Daoy (cell line): Measurements from ENCODE around the gene ABCD3. TPM values are rescaled to one million over a fixed set of nuclear protein-coding genes. Genes with fewer than 3 reads are reported as not detected.
"Not testable (repeated sequence)": the region's sequence is repeated elsewhere in the genome, so short reads cannot be mapped to it uniquely, and the experiment has no call there.

Experiments
- DNase-seq: peaks from one replicate; pipeline ENCODE4 v3.0.0-alpha.2; 2015; ENCODE audit warnings: low read depth
- total RNA-seq: library from RNA; depleted of rRNA; stranded (reverse); fragments of >200 nt; shearing (Covaris generic); gene quantifications from 2 replicates; pipeline ENCODE4 v1.2.3, GENCODE V29; 2014; rRNA removed

ABCD3 gene
- total RNA-seq = 92.3 and 121 TPM in 2 replicates

GRCh38 chr1:94417978-94418663, at the start of gene ABCD3:
TSS of gene ABCD3 (plus strand) at chr1:94418389. CDS start at chr1:94418479, 90 bp downstream.
- peak; percentile 100 for DNase-seq

GRCh38 chr1:94372771-94373170, 45.4 kb upstream of the ABCD3 start:
- DNase-seq = not testable (repeated sequence)

GRCh38 chr1:94373311-94373710, 44.9 kb upstream of the ABCD3 start:
- DNase-seq = not testable (repeated sequence)

GRCh38 chr1:94375666-94376065, 42.5 kb upstream of the ABCD3 start:
- DNase-seq = peak; percentile 55

- DNase-seq = not testable (repeated sequence)
Observed at GRCh38 chr1:94378493-94378892, 39.7 kb upstream of the ABCD3 start.

GRCh38 chr1:94379615-94380014, 38.6 kb upstream of the ABCD3 start:
- no peak for DNase-seq

GRCh38 chr1:94382201-94382600, 36.0 kb upstream of the ABCD3 start:
- DNase-seq = no peak

- DNase-seq = peak; percentile 88
Observed at GRCh38 chr1:94383966-94384408, 34.2 kb upstream of the ABCD3 start.

GRCh38 chr1:94384485-94385265, 33.5 kb upstream of the ABCD3 start:
- DNase-seq = peak; percentile 16

- no peak for DNase-seq
Observed at GRCh38 chr1:94385308-94385929, 32.8 kb upstream of the ABCD3 start.

GRCh38 chr1:94389298-94389697, 28.9 kb upstream of the ABCD3 start:
- no peak for DNase-seq

GRCh38 chr1:94394247-94394646, 23.9 kb upstream of the ABCD3 start:
- DNase-seq = no peak

GRCh38 chr1:94395231-94395630, 23.0 kb upstream of the ABCD3 start:
- DNase-seq = no peak

GRCh38 chr1:94395748-94396309, 22.4 kb upstream of the ABCD3 start:
- no peak for DNase-seq

- no peak for DNase-seq
Observed at GRCh38 chr1:94396356-94397010, 21.7 kb upstream of the ABCD3 start.

- peak; percentile 54 for DNase-seq
Observed at GRCh38 chr1:94398356-94398755, 19.8 kb upstream of the ABCD3 start.

- no peak for DNase-seq
Observed at GRCh38 chr1:94399453-94399852, 18.7 kb upstream of the ABCD3 start.

- no peak for DNase-seq
Observed at GRCh38 chr1:94401206-94401605, 17.0 kb upstream of the ABCD3 start.

- DNase-seq = no peak
Observed at GRCh38 chr1:94406446-94406845, 11.7 kb upstream of the ABCD3 start.

GRCh38 chr1:94408104-94408830, 9.9 kb upstream of the ABCD3 start:
- no peak for DNase-seq

GRCh38 chr1:94411237-94411636, 7.0 kb upstream of the ABCD3 start:
- DNase-seq = no peak
